ENCODE measurements around the gene KCNQ2.

DNA sequence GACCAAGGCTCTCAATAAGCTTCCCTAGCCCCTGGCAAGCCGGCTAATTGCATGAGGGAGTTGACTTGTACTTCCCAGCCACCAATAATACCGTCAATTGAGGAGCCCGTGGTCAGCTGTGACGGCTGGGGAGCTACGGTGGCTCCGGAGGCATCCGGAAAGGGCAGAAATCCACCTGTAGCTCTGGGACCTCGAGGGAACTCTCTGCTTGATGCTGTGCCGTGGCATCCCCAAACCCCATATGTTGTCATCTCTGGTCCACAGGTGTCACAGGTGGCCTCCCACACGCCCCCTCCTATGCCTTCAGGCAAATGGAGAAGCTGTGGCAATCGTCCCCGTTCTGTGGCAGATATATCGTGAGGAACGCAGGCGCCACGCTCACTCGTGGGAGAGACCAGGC, 5.5 kb upstream of the KCNQ2 start:
- TF ChIP-seq RAD21 (IDR thresholded peaks at IDR 0.05) = no peak
- TF ChIP-seq, protein P1, sequence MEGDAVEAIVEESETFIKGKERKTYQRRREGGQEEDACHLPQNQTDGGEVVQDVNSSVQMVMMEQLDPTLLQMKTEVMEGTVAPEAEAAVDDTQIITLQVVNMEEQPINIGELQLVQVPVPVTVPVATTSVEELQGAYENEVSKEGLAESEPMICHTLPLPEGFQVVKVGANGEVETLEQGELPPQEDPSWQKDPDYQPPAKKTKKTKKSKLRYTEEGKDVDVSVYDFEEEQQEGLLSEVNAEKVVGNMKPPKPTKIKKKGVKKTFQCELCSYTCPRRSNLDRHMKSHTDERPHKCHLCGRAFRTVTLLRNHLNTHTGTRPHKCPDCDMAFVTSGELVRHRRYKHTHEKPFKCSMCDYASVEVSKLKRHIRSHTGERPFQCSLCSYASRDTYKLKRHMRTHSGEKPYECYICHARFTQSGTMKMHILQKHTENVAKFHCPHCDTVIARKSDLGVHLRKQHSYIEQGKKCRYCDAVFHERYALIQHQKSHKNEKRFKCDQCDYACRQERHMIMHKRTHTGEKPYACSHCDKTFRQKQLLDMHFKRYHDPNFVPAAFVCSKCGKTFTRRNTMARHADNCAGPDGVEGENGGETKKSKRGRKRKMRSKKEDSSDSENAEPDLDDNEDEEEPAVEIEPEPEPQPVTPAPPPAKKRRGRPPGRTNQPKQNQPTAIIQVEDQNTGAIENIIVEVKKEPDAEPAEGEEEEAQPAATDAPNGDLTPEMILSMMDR (IDR thresholded peaks at IDR 0.05; ENCODE audit: low read depth, low read length, missing input control) = no peak
- TF ChIP-seq, protein P2, sequence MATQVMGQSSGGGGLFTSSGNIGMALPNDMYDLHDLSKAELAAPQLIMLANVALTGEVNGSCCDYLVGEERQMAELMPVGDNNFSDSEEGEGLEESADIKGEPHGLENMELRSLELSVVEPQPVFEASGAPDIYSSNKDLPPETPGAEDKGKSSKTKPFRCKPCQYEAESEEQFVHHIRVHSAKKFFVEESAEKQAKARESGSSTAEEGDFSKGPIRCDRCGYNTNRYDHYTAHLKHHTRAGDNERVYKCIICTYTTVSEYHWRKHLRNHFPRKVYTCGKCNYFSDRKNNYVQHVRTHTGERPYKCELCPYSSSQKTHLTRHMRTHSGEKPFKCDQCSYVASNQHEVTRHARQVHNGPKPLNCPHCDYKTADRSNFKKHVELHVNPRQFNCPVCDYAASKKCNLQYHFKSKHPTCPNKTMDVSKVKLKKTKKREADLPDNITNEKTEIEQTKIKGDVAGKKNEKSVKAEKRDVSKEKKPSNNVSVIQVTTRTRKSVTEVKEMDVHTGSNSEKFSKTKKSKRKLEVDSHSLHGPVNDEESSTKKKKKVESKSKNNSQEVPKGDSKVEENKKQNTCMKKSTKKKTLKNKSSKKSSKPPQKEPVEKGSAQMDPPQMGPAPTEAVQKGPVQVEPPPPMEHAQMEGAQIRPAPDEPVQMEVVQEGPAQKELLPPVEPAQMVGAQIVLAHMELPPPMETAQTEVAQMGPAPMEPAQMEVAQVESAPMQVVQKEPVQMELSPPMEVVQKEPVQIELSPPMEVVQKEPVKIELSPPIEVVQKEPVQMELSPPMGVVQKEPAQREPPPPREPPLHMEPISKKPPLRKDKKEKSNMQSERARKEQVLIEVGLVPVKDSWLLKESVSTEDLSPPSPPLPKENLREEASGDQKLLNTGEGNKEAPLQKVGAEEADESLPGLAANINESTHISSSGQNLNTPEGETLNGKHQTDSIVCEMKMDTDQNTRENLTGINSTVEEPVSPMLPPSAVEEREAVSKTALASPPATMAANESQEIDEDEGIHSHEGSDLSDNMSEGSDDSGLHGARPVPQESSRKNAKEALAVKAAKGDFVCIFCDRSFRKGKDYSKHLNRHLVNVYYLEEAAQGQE (IDR thresholded peaks at IDR 0.05) = no peak
- no peak for TF ChIP-seq RXRA (IDR thresholded peaks at IDR 0.05)
- no peak for TF ChIP-seq TAF1 (conservative IDR thresholded peaks at IDR 0.05)
- TF ChIP-seq, protein P3, sequence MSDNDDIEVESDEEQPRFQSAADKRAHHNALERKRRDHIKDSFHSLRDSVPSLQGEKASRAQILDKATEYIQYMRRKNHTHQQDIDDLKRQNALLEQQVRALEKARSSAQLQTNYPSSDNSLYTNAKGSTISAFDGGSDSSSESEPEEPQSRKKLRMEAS (IDR thresholded peaks at IDR 0.05) = no peak
- no peak for TF ChIP-seq ZBTB33 (IDR thresholded peaks at IDR 0.05)
- TF ChIP-seq FOXA1 (IDR thresholded peaks at IDR 0.05) = no peak
- TF ChIP-seq YY1 (IDR thresholded peaks at IDR 0.05) = no peak
- TF ChIP-seq JUND (IDR thresholded peaks at IDR 0.05) = no peak
- no peak for TF ChIP-seq GABPA (IDR thresholded peaks at IDR 0.05 in 1 of 2, conservative IDR thresholded peaks at IDR 0.05 in 1 of 2)
